A673 (cell line): ENCODE data around the gene EXOC2.

Experiments used
- EZH2 ChIP-seq: fragments of 200-600 bp; sonication (generic); IDR thresholded peaks from 2 replicates; pipeline ENCODE4 v1.6.1; 2017; ENCODE audit warnings: borderline replicate concordance, low read depth, mild to moderate bottlenecking, mixed read lengths, antibody characterized with exemption, low read length; ENCODE audit not compliant: poor library complexity, severe bottlenecking
- TF ChIP-seq, protein P1 (sequence below): fragments of 300-800, 200-600 bp; sonication (generic); conservative IDR thresholded peaks from 2 replicates; pipeline ENCODE4 v1.5.1; 2017; ENCODE audit warnings: low read depth, mild to moderate bottlenecking, antibody characterized with exemption, low read length, moderate library complexity, mixed read lengths

DNA sequence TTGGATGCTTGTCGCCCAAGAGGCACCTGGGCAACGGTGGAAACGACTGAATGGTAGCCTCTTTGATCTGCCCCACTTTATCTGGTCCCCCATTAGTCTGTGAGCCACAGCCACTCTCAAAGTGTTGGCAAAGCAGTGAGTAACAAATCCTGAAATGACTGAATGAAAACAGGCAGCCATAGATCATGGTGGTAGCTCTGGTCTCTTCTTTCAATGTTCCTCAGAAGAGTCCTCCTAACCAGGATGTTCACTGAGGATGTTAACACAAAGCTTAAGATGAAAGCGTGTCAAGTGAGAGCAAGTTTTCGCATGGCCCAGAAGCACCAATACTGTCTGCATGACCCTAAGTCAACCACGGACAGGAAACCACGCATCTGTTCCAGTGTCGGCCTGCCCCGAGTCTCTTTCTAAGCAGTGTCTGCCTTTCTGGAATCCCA lies 194.1 kb downstream of the EXOC2 start:
- TF ChIP-seq, protein P1, sequence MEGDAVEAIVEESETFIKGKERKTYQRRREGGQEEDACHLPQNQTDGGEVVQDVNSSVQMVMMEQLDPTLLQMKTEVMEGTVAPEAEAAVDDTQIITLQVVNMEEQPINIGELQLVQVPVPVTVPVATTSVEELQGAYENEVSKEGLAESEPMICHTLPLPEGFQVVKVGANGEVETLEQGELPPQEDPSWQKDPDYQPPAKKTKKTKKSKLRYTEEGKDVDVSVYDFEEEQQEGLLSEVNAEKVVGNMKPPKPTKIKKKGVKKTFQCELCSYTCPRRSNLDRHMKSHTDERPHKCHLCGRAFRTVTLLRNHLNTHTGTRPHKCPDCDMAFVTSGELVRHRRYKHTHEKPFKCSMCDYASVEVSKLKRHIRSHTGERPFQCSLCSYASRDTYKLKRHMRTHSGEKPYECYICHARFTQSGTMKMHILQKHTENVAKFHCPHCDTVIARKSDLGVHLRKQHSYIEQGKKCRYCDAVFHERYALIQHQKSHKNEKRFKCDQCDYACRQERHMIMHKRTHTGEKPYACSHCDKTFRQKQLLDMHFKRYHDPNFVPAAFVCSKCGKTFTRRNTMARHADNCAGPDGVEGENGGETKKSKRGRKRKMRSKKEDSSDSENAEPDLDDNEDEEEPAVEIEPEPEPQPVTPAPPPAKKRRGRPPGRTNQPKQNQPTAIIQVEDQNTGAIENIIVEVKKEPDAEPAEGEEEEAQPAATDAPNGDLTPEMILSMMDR = no peak
- TF ChIP-seq EZH2 = no peak
